KMS-11 (cell line): Measurements from ENCODE around the gene GLUD1.

Source experiments
- H2AFZ ChIP-seq: fragments of 200-600 bp; sonication (generic); 2 replicates; pipeline ENCODE4 v1.6.1; 2016; ENCODE audit warnings: antibody characterized with exemption, mixed run types, low read depth
- H3K27ac ChIP-seq: fragments of 200-600 bp; sonication (generic); 2 replicates; pipeline ENCODE4 v1.6.1; 2016; ENCODE audit warnings: mild to moderate bottlenecking, mixed run types
- H3K27me3 ChIP-seq: fragments of 200-600 bp; sonication (generic); 2 replicates; pipeline ENCODE4 v1.6.1; 2017; ENCODE audit warnings: mild to moderate bottlenecking, low read depth, mixed run types, moderate library complexity; ENCODE audit not compliant: insufficient read depth
- H3K36me3 ChIP-seq: fragments of 200-600 bp; sonication (generic); 2 replicates; pipeline ENCODE4 v1.6.1; 2017; ENCODE audit warnings: mild to moderate bottlenecking, mixed run types; ENCODE audit not compliant: insufficient read depth
- H3K4me1 ChIP-seq: fragments of 200-600 bp; sonication (generic); 2 replicates; pipeline ENCODE4 v1.6.1; 2016; ENCODE audit warnings: mild to moderate bottlenecking, low read depth, mixed run types; ENCODE audit not compliant: poor library complexity, severe bottlenecking
- H3K4me2 ChIP-seq: fragments of 200-600 bp; sonication (generic); 2 replicates; pipeline ENCODE4 v1.7.0; 2016; ENCODE audit warnings: mild to moderate bottlenecking, mixed run types
- H3K4me3 ChIP-seq: fragments of 200-600 bp; sonication (generic); IDR thresholded peaks from 2 replicates; pipeline ENCODE4 v1.6.1; 2017; ENCODE audit warnings: low read depth, low read length, mixed read lengths; ENCODE audit not compliant: insufficient read depth
- H3K79me2 ChIP-seq: fragments of 200-600 bp; sonication (generic); 2 replicates; pipeline ENCODE4 v1.6.1; 2016; ENCODE audit warnings: low read depth, mixed run types; ENCODE audit not compliant: insufficient read depth
- H3K9ac ChIP-seq: fragments of 200-600 bp; sonication (generic); 2 replicates; pipeline ENCODE4 v1.6.1; 2016; ENCODE audit warnings: mild to moderate bottlenecking, mixed run types
- H4K20me1 ChIP-seq: fragments of 200-600 bp; sonication (generic); 2 replicates; pipeline ENCODE4 v1.6.1; 2016; ENCODE audit warnings: mild to moderate bottlenecking, mixed run types; ENCODE audit not compliant: insufficient read depth
- CTCF ChIP-seq: fragments of 200-600 bp; sonication (generic); conservative IDR thresholded peaks from 2 replicates; pipeline ENCODE4 v1.6.1; 2017; ENCODE audit warnings: low read depth, mild to moderate bottlenecking, antibody characterized with exemption, low read length, moderate library complexity, mixed read lengths

GLUD1 gene

GRCh38 chr10:87066865-87067264 lies 27.8 kb downstream of the GLUD1 start:
- Histone ChIP-seq H2AFZ (no peak overlapping the region), H3K9ac (no peak overlapping the region), H3K27me3 (no peaks in the 10 kb centered on the region), H3K4me2 (no peak overlapping the region), H4K20me1 (no peaks in the 10 kb centered on the region), H3K79me2 (no peaks in the 10 kb centered on the region; the same call in 1 of the 2 replicates), H3K4me3 (no peak overlapping the region), H3K36me3 (peaks cover 4% of the 10 kb centered on the region), H3K27ac (no peak overlapping the region), H3K4me1 (no peaks in the 10 kb centered on the region)
- no peak for TF ChIP-seq CTCF

GRCh38 chr10:87066178-87066577 lies 28.5 kb downstream of the GLUD1 start:
- no peaks in the 10 kb centered on the region for H3K27me3 ChIP-seq
- no peak overlapping the region for H3K9ac ChIP-seq
- H4K20me1 ChIP-seq = no peaks in the 10 kb centered on the region
- no peak overlapping the region for H3K4me3 ChIP-seq
- no peak overlapping the region for H3K27ac ChIP-seq
- no peaks in the 10 kb centered on the region; the same call in 1 of the 2 replicates for H3K79me2 ChIP-seq
- no peak overlapping the region for H3K4me2 ChIP-seq
- no peak overlapping the region for H2AFZ ChIP-seq
- H3K36me3 ChIP-seq = peaks cover 4% of the 10 kb centered on the region
- no peak for TF ChIP-seq CTCF
- H3K4me1 ChIP-seq = no peaks in the 10 kb centered on the region

GRCh38 chr10:87064651-87065050 lies 30.0 kb downstream of the GLUD1 start:
- H3K36me3 ChIP-seq = peaks cover 11% of the 10 kb centered on the region

GRCh38 chr10:87060280-87060928 lies 34.2 kb downstream of the GLUD1 start:
- Histone ChIP-seq H3K4me3 (no peak overlapping the region), H2AFZ (no peak overlapping the region), H3K4me2 (no peak overlapping the region), H3K27ac (no peak overlapping the region), H3K27me3 (no peaks in the 10 kb centered on the region), H3K9ac (no peak overlapping the region), H4K20me1 (no peaks in the 10 kb centered on the region), H3K36me3 (peaks cover 23% of the 10 kb centered on the region; the same call in 1 of the 2 replicates), H3K4me1 (peaks cover 3% of the 10 kb centered on the region), H3K79me2 (no peaks in the 10 kb centered on the region)
- TF ChIP-seq CTCF = no peak

More at GRCh38 chr10:87064651-87065050, 30.0 kb downstream of the GLUD1 start:
- Histone ChIP-seq H3K4me2 (no peak overlapping the region), H3K4me3 (no peak overlapping the region), H3K4me1 (no peaks in the 10 kb centered on the region), H2AFZ (no peak overlapping the region), H3K27ac (no peak overlapping the region), H4K20me1 (no peaks in the 10 kb centered on the region), H3K27me3 (no peaks in the 10 kb centered on the region), H3K9ac (no peak overlapping the region), H3K79me2 (no peaks in the 10 kb centered on the region; the same call in 1 of the 2 replicates)
- TF ChIP-seq CTCF = no peak
